Measurements from ENCODE around the gene FAM200C. TPM values are rescaled to one million over a fixed set of nuclear protein-coding genes. Genes with fewer than 3 reads are reported as not detected.

Gene FAM200C
- total and polyA plus RNA-seq, 9 of the 15 experiments (the other 6 are each of a cell fraction or from before 2014, with no cell fraction given), result 1.3 to 7.0 (median 1.8) TPM

DNA sequence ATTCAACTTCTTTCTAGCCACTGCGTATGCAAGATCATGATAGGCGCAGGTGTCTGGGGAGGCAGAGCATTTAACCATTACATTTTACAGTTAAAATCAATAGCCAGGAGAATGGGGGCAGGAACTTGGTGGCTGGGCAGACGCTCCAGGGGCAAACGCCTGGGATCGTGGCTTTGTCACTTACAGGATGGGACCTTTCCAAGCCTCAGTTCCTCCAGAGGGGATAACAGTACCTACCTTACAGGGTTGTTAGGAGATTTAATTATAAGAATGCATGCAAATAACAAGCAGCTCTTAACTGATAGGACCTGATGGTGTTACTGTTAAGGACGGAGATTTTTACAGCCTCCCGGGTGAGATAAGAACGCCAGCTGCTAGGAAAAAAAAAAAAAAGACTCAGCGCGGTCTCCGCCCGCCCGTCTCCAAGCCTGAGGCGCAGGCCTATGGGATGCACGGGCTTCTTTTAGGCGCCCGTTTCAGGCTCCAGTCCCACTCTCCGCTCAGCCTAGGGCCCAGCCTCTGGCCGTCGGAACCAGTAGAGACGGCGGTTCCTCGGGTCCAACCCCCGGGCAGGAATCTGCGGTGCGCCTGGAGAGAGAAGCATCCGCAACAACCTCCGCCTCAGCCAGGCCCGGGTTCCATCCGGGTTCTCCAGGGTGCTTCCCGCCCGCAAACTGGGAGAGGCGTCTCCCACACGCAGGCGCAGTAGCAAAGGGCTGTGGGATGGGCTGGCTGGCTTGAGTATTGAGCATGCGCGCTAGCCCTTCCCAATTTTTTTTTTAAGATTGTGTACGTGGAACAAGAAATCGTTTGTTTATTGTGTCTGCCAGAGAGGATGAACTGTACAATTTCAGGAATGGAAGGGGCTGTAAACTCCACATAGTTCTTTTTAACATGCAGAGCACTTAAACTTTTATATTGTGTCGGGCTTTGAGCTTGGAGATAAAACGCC, at the start of gene FAM200C (continued):
- TF ChIP-seq SRF (CRISPR knock-in tag; IDR thresholded peaks at IDR 0.05) (0 out of 4 replicates have a peak, but pooled peaks of 1 of the 2 experiments have one; percentile 35), OTX1 (CRISPR knock-in tag; IDR thresholded peaks at IDR 0.05) (no peak), SIX5 (IDR thresholded peaks at IDR 0.05; ENCODE audit: borderline replicate concordance in 1 of 2, insufficient read depth in 1 of 2, low read depth in 1 of 2, low read length in 2 of 2) (no peak), ZNF12 (CRISPR knock-in tag; IDR thresholded peaks at IDR 0.05) (no peak), HDAC1 (IDR thresholded peaks at IDR 0.05) (peak in 1 of 2 experiments; percentile 47; a peak in 1 of 4 replicates), ZC3H11A (IDR thresholded peaks at IDR 0.05; ENCODE audit: low read depth, low read length) (0 out of 2 replicates have a peak, but pooled peaks have one; percentile 10), WHSC1 (IDR thresholded peaks at IDR 0.05; ENCODE audit: low read length) (no peak), PHF8 (IDR thresholded peaks at IDR 0.05; ENCODE audit: borderline replicate concordance, low read length) (peak; percentile 98), TCF7L2 (IDR thresholded peaks at IDR 0.05; ENCODE audit: low read depth, low read length) (no peak), NFE2 (IDR thresholded peaks at IDR 0.05; ENCODE audit: low read depth) (no peak), NR3C1 (CRISPR knock-in tag; IDR thresholded peaks at IDR 0.05) (no peak), ZKSCAN8 (CRISPR knock-in tag; IDR thresholded peaks at IDR 0.05) (no peak), ZNF445 (CRISPR knock-in tag; IDR thresholded peaks at IDR 0.05; ENCODE audit: low read depth) (no peak), PTRF (tag; IDR thresholded peaks at IDR 0.05) (no peak), RAD51 (IDR thresholded peaks at IDR 0.05; ENCODE audit: borderline replicate concordance, low read depth) (no peak)
- TF ChIP-seq, protein P1, sequence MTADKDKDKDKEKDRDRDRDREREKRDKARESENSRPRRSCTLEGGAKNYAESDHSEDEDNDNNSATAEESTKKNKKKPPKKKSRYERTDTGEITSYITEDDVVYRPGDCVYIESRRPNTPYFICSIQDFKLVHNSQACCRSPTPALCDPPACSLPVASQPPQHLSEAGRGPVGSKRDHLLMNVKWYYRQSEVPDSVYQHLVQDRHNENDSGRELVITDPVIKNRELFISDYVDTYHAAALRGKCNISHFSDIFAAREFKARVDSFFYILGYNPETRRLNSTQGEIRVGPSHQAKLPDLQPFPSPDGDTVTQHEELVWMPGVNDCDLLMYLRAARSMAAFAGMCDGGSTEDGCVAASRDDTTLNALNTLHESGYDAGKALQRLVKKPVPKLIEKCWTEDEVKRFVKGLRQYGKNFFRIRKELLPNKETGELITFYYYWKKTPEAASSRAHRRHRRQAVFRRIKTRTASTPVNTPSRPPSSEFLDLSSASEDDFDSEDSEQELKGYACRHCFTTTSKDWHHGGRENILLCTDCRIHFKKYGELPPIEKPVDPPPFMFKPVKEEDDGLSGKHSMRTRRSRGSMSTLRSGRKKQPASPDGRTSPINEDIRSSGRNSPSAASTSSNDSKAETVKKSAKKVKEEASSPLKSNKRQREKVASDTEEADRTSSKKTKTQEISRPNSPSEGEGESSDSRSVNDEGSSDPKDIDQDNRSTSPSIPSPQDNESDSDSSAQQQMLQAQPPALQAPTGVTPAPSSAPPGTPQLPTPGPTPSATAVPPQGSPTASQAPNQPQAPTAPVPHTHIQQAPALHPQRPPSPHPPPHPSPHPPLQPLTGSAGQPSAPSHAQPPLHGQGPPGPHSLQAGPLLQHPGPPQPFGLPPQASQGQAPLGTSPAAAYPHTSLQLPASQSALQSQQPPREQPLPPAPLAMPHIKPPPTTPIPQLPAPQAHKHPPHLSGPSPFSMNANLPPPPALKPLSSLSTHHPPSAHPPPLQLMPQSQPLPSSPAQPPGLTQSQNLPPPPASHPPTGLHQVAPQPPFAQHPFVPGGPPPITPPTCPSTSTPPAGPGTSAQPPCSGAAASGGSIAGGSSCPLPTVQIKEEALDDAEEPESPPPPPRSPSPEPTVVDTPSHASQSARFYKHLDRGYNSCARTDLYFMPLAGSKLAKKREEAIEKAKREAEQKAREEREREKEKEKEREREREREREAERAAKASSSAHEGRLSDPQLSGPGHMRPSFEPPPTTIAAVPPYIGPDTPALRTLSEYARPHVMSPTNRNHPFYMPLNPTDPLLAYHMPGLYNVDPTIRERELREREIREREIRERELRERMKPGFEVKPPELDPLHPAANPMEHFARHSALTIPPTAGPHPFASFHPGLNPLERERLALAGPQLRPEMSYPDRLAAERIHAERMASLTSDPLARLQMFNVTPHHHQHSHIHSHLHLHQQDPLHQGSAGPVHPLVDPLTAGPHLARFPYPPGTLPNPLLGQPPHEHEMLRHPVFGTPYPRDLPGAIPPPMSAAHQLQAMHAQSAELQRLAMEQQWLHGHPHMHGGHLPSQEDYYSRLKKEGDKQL (CRISPR knock-in tag; IDR thresholded peaks at IDR 0.05; ENCODE audit: borderline replicate concordance), result no peak
- TF ChIP-seq, protein P2, sequence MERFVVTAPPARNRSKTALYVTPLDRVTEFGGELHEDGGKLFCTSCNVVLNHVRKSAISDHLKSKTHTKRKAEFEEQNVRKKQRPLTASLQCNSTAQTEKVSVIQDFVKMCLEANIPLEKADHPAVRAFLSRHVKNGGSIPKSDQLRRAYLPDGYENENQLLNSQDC (CRISPR knock-in tag; IDR thresholded peaks at IDR 0.05), result no peak
- TF ChIP-seq, protein P3, sequence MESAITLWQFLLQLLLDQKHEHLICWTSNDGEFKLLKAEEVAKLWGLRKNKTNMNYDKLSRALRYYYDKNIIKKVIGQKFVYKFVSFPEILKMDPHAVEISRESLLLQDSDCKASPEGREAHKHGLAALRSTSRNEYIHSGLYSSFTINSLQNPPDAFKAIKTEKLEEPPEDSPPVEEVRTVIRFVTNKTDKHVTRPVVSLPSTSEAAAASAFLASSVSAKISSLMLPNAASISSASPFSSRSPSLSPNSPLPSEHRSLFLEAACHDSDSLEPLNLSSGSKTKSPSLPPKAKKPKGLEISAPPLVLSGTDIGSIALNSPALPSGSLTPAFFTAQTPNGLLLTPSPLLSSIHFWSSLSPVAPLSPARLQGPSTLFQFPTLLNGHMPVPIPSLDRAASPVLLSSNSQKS (CRISPR knock-in tag; IDR thresholded peaks at IDR 0.05), result no peak

Measured in K562 (cell line).